Adipocyte (in vitro differentiated cells): ENCODE measurements around the gene SLC25A38.
A peak's percentile ranks its signal among the peaks of the same experiment; 100 is the strongest.

Experiments used
- DNase-seq: peaks from one replicate; pipeline ENCODE4 v3.0.0-alpha.2; 2015; ENCODE audit warnings: low read depth
- H3K27me3 ChIP-seq: replicated peaks from 2 replicates; pipeline ENCODE4 v1.7.0; 2013; ENCODE audit warnings: mild to moderate bottlenecking, low read length, moderate library complexity; ENCODE audit not compliant: control insufficient read depth, insufficient read depth
- H3K36me3 ChIP-seq: 2 replicates; pipeline ENCODE4 v1.7.0; 2013; ENCODE audit warnings: low read length, mild to moderate bottlenecking, moderate library complexity; ENCODE audit not compliant: control insufficient read depth, insufficient read depth, severe bottlenecking
- H3K4me1 ChIP-seq: 2 replicates; pipeline ENCODE4 v1.7.0; 2013; ENCODE audit warnings: mild to moderate bottlenecking, low read length, moderate library complexity; ENCODE audit not compliant: control insufficient read depth, insufficient read depth
- H3K4me3 ChIP-seq: 2 replicates; pipeline ENCODE4 v1.7.0; 2013; ENCODE audit warnings: mild to moderate bottlenecking, low read length, moderate library complexity
- H3K9ac ChIP-seq: 2 replicates; pipeline ENCODE4 v1.7.0; 2013; ENCODE audit warnings: mild to moderate bottlenecking, low read length, moderate library complexity
- H3K9me3 ChIP-seq: 2 replicates; pipeline ENCODE4 v1.7.0; 2013; ENCODE audit warnings: mild to moderate bottlenecking, low read length, moderate library complexity; ENCODE audit not compliant: control insufficient read depth

SLC25A38 gene

DNA sequence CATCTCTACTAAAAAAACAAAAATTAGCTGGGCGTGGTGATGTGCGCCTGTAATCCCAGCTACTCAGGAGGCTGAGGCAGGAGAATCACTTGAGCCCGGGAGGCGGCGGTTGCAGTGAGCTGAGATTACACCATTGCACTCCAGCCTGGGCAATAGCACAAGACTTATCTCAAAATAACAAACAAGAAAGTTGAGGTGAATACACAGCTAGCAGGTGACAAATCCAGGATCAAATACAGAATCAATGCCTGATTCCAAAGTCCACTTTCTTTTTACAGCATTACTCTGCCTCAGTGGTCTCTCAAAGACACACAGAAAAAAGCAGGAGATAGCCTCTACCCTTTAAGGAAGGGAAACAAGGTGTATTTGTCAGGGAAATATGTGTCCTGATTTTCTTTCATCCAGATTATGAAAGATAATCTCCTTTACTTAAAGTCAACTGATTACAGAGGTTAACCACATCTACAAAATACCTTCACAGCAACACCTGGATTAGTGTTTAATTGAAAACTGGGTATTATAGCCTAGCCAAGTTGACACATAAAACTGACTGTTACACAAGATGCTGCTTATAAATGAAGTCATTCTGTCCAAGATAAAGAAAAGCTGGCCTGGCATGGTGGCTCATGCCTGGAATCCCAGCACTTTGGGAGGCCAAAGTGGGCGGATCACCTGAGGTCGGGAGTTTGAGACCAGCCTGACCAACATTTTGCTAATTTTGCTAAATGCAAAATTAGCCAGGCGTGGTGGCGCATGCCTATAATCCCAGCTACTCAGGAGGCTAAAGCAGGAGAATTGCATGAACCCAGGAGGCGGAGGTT is 4.0 kb upstream of the SLC25A38 start:
- H3K4me1 ChIP-seq = peaks cover 6% of the 10 kb centered on the region
- H3K4me3 ChIP-seq = no peak overlapping the region
- no peak for DNase-seq
- no peaks in the 10 kb centered on the region for H3K9me3 ChIP-seq
- no peak overlapping the region for H3K9ac ChIP-seq
- no peaks in the 10 kb centered on the region for H3K36me3 ChIP-seq
- peaks cover 5% of the 10 kb centered on the region for H3K27me3 ChIP-seq

DNA sequence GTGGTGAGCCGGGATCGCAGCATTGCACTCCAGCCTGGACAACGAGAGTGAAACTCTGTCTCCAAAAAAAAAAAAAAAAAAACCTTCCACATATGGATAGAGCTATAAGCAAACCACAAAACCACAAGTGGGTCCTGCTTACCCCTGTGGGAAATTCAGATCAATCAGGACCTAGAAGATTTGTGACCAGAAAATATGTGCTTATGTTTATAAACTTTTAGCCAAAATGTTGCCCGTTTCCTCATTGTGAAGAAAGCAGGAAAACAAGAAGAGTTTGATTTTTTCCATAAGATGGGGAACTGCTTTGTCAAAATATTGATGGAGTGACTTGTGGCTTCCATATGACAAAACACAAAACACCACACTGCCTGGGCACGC is 3.4 kb upstream of the SLC25A38 start:
- Histone ChIP-seq H3K27me3 (peaks cover 5% of the 10 kb centered on the region), H3K36me3 (no peaks in the 10 kb centered on the region), H3K9ac (no peak overlapping the region), H3K4me1 (peaks cover 6% of the 10 kb centered on the region), H3K9me3 (no peaks in the 10 kb centered on the region), H3K4me3 (no peak overlapping the region)
- DNase-seq = no peak

DNA sequence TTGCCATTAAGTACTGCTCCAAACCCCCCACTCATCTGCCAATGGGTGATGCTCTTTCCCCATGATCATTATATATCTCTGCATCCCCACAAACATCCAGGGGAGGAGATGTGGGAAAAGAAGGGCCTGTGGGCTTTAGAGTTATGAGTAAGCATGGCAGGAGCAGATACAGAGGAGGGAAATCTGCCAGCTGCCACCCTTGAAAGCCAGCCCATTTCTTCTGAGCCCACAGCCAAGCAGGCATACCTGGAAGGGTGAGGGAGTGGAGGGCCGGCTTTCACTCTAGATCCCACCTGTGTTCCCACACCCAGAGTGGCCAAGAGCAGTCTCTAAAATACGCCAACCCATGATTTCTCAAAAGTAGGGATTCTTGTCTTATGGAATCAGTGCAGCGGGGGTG is 1.7 kb upstream of the SLC25A38 start:
- H3K9me3 ChIP-seq = no peaks in the 10 kb centered on the region
- no peaks in the 10 kb centered on the region for H3K36me3 ChIP-seq
- H3K4me1 ChIP-seq = peaks cover 15% of the 10 kb centered on the region
- no peaks in the 10 kb centered on the region for H3K27me3 ChIP-seq
- H3K4me3 ChIP-seq = no peak overlapping the region
- DNase-seq = no peak
- no peak overlapping the region for H3K9ac ChIP-seq

DNA sequence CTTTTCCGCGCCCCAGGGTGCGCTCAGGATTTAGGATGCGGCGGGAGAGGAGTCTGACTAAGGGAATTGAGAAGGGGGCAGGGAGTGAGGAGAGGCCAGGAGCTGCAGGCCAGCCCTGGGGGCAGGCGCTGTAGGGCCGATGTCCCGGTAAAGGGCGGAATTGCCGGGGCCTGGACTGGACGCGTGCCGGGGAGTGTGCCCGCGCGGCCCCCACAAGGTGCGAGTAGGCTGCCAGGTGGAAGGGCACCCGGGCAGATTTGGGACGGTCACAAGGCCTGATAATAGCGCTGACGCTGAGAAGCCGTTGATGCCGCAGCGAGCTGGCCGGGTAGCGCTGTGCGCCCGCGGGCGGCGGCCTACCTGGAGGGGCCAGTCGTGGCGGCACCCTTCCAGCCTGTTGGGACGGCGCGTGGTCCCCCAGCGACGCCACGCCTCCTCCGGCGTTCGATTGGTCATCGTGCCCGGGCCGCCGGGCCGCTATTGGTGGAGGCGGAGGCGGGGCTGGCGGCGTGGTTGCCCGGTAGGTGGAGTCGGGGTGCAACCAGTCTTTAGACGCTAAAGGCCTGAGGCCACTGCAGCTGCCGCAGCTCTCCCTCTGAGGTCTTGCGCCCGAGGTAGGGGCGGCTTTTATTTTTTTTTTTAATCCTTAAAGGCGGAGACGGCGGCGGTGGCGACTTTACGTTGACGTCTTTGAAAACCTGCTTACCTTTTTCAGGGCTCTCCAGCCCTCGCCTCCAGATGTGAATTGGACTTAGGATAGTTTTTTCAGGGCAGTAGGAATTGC is 903 bp downstream of the SLC25A38 start:
- Histone ChIP-seq H3K36me3 (no peaks in the 10 kb centered on the region), H3K4me3 (peak overlapping the region; percentile 96), H3K9ac (peak overlapping the region; percentile 94), H3K4me1 (peaks cover 15% of the 10 kb centered on the region), H3K9me3 (no peaks in the 10 kb centered on the region), H3K27me3 (no peaks in the 10 kb centered on the region)
- peak; percentile 98 for DNase-seq

DNA sequence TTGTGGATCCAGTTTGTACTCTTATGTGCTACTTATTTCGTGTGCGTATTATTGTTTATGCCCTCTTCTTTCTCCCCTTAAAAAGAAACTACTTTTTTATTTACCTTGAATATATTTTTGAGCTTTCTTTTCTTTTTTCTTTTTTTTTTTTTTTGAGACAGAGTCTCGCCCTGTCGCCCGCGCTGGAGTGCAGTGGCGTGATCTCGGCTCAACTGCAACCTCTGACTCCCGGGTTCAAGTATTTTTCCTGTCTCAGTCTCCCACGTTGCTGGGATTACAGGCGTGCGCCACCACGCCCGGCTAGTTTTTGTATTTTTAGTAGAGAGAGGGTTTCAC is 1.5 kb downstream of the SLC25A38 start:
- no peaks in the 10 kb centered on the region for H3K27me3 ChIP-seq
- H3K9ac ChIP-seq = peak overlapping the region; percentile 94
- no peak for DNase-seq
- peak overlapping the region; percentile 96 for H3K4me3 ChIP-seq
- H3K36me3 ChIP-seq = peaks cover under 1% of the 10 kb centered on the region
- H3K4me1 ChIP-seq = peaks cover 15% of the 10 kb centered on the region
- no peaks in the 10 kb centered on the region for H3K9me3 ChIP-seq

DNA sequence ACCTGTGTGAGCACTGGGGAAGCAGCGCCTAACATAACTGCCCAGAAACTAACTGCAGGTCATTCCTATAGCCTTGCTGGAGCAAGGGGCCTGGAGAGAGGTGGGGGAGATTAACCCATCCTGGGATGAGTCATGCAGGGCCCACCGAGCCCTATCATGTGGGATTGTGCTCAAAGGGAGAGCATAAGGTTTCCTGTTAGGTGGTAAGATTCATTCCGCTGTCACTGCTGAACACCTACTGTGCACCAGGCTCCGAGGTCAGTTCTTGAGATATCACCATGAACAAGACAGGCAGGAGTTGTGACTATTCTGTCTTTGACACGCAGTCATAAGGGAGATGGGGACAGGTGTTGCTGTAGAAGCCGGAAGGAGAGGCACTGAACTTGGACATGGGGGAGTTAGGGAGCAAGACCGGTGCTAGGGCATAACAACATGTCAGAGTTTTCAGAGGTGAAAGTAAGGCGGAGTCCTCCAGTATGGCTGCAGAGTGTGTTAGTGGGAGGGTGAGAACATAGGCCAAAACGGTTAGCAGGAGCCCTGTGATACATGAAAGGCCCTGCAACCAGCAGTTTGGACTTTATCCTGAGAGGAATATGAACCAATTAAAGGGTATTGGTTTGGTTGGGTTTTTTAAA is 2.4 kb downstream of the SLC25A38 start:
- Histone ChIP-seq H3K4me1 (peaks cover 15% of the 10 kb centered on the region), H3K27me3 (no peaks in the 10 kb centered on the region), H3K36me3 (peaks cover 9% of the 10 kb centered on the region), H3K9ac (peak overlapping the region; percentile 30), H3K9me3 (no peaks in the 10 kb centered on the region), H3K4me3 (peak overlapping the region; percentile 96)
- DNase-seq = no peak

DNA sequence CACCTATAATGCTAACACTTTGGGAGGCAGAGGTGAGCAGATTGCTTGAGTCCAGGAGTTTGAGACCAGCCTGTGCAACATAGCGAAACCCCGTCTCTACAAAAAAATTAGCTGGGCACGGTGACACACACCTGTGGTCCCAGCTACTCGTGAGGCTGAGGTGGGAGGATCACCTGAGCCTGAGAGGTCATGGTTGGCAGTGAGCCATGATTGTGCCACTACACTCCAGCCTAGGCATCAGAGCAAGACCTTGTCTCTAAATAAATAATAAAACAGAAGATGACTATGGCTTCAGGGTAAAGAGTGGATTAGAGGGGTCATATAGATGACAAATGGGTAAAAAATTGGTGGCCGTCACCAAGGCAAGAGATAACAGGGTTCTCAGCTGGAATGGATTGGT is 3.1 kb downstream of the SLC25A38 start:
- Histone ChIP-seq H3K9me3 (no peaks in the 10 kb centered on the region), H3K4me1 (peaks cover 15% of the 10 kb centered on the region), H3K4me3 (no peak overlapping the region), H3K36me3 (peaks cover 17% of the 10 kb centered on the region), H3K9ac (no peak overlapping the region), H3K27me3 (no peaks in the 10 kb centered on the region)
- no peak for DNase-seq

DNA sequence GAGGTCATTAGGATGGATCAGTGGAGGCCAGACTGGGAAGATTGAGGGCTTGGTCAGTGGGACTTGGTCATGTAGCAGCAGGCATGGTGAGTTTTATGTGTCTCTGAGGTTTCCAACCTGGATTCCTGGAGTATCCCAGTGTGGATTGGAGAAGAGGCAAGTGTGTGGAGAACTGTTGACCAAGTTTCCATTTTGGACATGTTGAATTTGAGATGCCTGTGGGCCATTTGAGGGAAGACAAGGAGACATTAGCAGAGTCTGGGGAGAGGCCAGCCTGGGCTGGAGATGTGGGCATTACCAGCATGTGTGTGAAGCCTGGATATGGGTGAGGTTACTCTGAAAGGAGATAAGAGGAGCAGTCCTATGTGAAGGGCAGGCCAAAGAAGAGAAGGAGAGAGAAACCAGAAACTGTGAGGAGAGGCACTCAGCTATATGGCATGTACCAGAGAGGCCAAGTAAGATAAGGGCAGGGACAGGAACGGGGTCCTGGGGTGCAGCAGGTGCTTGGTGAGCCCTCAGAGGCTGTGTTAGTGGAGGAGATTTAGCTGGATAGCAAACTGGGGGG is 4.3 kb downstream of the SLC25A38 start:
- Histone ChIP-seq H3K9me3 (no peaks in the 10 kb centered on the region), H3K27me3 (no peaks in the 10 kb centered on the region), H3K9ac (no peak overlapping the region), H3K36me3 (peaks cover 27% of the 10 kb centered on the region), H3K4me1 (peaks cover 14% of the 10 kb centered on the region), H3K4me3 (no peak overlapping the region)
- no peak for DNase-seq

DNA sequence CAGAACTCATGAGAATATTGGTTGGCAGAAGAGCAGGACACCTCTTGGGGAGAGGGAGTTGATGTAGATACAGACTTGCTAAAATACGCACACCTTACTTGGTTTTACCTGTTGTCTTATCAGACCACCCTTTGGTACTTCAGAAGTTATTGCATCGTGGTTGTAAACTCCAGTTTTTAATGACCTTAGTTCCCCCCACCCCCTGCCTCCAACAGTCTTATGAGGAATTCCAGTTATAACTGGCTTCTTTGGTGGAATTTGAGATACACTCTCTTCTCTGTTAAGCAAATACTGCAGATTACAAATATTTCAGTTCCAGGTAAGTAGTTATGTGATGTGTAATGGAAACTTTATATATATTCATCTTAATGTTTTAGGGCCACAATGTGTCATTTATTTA is 5.0 kb downstream of the SLC25A38 start:
- H3K4me1 ChIP-seq = peaks cover 8% of the 10 kb centered on the region
- H3K36me3 ChIP-seq = peaks cover 34% of the 10 kb centered on the region
- H3K9me3 ChIP-seq = no peaks in the 10 kb centered on the region
- no peak overlapping the region for H3K4me3 ChIP-seq
- DNase-seq = no peak
- no peaks in the 10 kb centered on the region for H3K27me3 ChIP-seq
- no peak overlapping the region for H3K9ac ChIP-seq

DNA sequence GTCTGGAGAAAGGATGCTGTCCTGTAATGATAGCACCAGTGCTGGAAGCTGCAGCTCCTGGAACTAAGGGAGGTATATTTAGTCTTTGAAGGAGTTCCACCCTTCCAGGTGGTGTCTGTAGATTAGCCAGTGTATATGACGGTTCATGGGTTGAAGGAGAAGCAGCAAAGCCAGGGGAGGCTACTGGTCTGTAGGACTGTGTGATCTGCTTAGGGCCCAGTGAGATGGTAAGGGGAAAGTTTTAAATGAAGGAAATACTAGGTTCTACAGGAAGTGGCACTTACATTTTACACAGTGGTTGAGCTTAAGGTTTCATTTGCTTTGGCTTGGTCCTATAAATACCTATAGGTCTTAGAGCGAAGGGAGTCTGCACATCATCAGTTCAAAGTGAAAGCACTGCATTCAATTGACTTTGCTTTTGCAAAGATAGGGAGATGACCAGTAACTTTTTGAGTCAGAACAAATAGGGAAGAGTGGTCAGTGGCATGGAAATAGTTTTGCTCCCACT is 5.6 kb downstream of the SLC25A38 start:
- H3K4me3 ChIP-seq = no peak overlapping the region
- H3K9me3 ChIP-seq = no peaks in the 10 kb centered on the region
- DNase-seq = no peak
- H3K27me3 ChIP-seq = no peaks in the 10 kb centered on the region
- no peak overlapping the region for H3K9ac ChIP-seq
- peaks cover 8% of the 10 kb centered on the region for H3K4me1 ChIP-seq
- H3K36me3 ChIP-seq = peaks cover 40% of the 10 kb centered on the region

DNA sequence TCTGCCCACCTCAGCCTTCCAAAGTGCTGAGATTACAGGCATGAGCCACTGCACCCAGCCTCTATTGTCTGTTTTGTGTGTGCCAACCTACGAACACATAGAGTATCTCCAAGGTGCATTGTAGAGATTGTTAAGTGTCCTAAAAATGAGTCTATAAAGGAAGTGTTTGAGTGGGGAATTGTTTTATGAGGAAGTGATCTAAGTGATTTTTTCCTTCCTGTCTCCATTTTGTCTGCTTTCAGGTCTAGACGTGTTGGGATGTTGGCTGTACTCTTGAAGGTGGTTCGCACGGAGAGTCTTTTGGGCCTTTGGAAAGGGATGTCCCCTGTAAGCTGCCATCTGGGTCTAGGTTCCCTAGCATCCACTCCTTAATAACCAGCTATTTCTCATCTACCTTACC is 7.0 kb downstream of the SLC25A38 start:
- peaks cover 54% of the 10 kb centered on the region for H3K36me3 ChIP-seq
- no peaks in the 10 kb centered on the region for H3K27me3 ChIP-seq
- no peak overlapping the region for H3K9ac ChIP-seq
- no peak for DNase-seq
- H3K9me3 ChIP-seq = no peaks in the 10 kb centered on the region
- H3K4me3 ChIP-seq = no peak overlapping the region
- H3K4me1 ChIP-seq = peaks cover 5% of the 10 kb centered on the region
